KMS-11 (cell line): Measurements from ENCODE around the gene TBCEL.
"Not testable (repeated sequence)": the region's sequence is repeated elsewhere in the genome, so short reads cannot be mapped to it uniquely, and the experiment has no call there.

Experiments
- H2AFZ ChIP-seq: fragments of 200-600 bp; sonication (generic); 2 replicates; pipeline ENCODE4 v1.6.1; 2016; ENCODE audit warnings: antibody characterized with exemption, mixed run types, low read depth
- H3K27ac ChIP-seq: fragments of 200-600 bp; sonication (generic); 2 replicates; pipeline ENCODE4 v1.6.1; 2016; ENCODE audit warnings: mild to moderate bottlenecking, mixed run types
- H3K27me3 ChIP-seq: fragments of 200-600 bp; sonication (generic); 2 replicates; pipeline ENCODE4 v1.6.1; 2017; ENCODE audit warnings: mild to moderate bottlenecking, low read depth, mixed run types, moderate library complexity; ENCODE audit not compliant: insufficient read depth
- H3K36me3 ChIP-seq: fragments of 200-600 bp; sonication (generic); 2 replicates; pipeline ENCODE4 v1.6.1; 2017; ENCODE audit warnings: mild to moderate bottlenecking, mixed run types; ENCODE audit not compliant: insufficient read depth
- H3K4me1 ChIP-seq: fragments of 200-600 bp; sonication (generic); 2 replicates; pipeline ENCODE4 v1.6.1; 2016; ENCODE audit warnings: mild to moderate bottlenecking, low read depth, mixed run types; ENCODE audit not compliant: poor library complexity, severe bottlenecking
- H3K4me2 ChIP-seq: fragments of 200-600 bp; sonication (generic); 2 replicates; pipeline ENCODE4 v1.7.0; 2016; ENCODE audit warnings: mild to moderate bottlenecking, mixed run types
- H3K4me3 ChIP-seq: fragments of 200-600 bp; sonication (generic); IDR thresholded peaks from 2 replicates; pipeline ENCODE4 v1.6.1; 2017; ENCODE audit warnings: low read depth, low read length, mixed read lengths; ENCODE audit not compliant: insufficient read depth
- H3K79me2 ChIP-seq: fragments of 200-600 bp; sonication (generic); 2 replicates; pipeline ENCODE4 v1.6.1; 2016; ENCODE audit warnings: low read depth, mixed run types; ENCODE audit not compliant: insufficient read depth
- H3K9ac ChIP-seq: fragments of 200-600 bp; sonication (generic); 2 replicates; pipeline ENCODE4 v1.6.1; 2016; ENCODE audit warnings: mild to moderate bottlenecking, mixed run types
- H4K20me1 ChIP-seq: fragments of 200-600 bp; sonication (generic); 2 replicates; pipeline ENCODE4 v1.6.1; 2016; ENCODE audit warnings: mild to moderate bottlenecking, mixed run types; ENCODE audit not compliant: insufficient read depth
- TF ChIP-seq, protein P1 (sequence below): fragments of 200-600 bp; sonication (generic); conservative IDR thresholded peaks from 2 replicates; pipeline ENCODE4 v1.6.1; 2017; ENCODE audit warnings: low read depth, mild to moderate bottlenecking, antibody characterized with exemption, low read length, moderate library complexity, mixed read lengths

Gene TBCEL

GRCh38 chr11:121031167-121031566 is 7.3 kb downstream of the TBCEL start:
- no peaks in the 10 kb centered on the region for H3K79me2 ChIP-seq

DNA sequence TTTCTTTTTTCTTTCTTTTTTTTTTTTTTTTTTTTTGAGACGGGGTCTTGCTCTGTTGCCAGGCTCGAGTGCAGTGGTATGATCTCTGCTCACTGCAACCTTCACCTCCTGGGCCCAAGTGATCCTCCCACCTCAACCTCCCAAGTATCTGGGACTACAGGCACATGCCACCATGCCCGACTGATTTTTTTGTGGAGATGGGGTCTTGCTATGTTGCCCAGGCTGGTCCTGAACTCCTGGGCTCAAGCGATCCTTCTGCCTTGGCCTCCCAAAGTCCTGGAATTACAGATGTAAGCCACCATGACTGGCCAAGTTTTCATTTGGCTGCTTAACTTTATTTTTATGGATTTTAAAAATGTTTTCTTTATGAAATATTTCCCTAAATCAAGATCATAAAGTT is 7.7 kb downstream of the TBCEL start:
- not testable (repeated sequence) for H3K27me3 ChIP-seq, H3K27ac ChIP-seq, H4K20me1 ChIP-seq

More at GRCh38 chr11:121031167-121031566, 7.3 kb downstream of the TBCEL start:
- no peak overlapping the region for H3K4me2 ChIP-seq
- no peak overlapping the region for H3K27ac ChIP-seq
- TF ChIP-seq, protein P1, sequence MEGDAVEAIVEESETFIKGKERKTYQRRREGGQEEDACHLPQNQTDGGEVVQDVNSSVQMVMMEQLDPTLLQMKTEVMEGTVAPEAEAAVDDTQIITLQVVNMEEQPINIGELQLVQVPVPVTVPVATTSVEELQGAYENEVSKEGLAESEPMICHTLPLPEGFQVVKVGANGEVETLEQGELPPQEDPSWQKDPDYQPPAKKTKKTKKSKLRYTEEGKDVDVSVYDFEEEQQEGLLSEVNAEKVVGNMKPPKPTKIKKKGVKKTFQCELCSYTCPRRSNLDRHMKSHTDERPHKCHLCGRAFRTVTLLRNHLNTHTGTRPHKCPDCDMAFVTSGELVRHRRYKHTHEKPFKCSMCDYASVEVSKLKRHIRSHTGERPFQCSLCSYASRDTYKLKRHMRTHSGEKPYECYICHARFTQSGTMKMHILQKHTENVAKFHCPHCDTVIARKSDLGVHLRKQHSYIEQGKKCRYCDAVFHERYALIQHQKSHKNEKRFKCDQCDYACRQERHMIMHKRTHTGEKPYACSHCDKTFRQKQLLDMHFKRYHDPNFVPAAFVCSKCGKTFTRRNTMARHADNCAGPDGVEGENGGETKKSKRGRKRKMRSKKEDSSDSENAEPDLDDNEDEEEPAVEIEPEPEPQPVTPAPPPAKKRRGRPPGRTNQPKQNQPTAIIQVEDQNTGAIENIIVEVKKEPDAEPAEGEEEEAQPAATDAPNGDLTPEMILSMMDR, result no peak
- no peak overlapping the region for H3K4me3 ChIP-seq
- no peak overlapping the region for H3K9ac ChIP-seq
- no peak overlapping the region for H2AFZ ChIP-seq
- no peaks in the 10 kb centered on the region for H3K27me3 ChIP-seq
- H3K4me1 ChIP-seq, result peaks cover 29% of the 10 kb centered on the region
- no peaks in the 10 kb centered on the region for H3K36me3 ChIP-seq
- H4K20me1 ChIP-seq, result no peaks in the 10 kb centered on the region

DNA sequence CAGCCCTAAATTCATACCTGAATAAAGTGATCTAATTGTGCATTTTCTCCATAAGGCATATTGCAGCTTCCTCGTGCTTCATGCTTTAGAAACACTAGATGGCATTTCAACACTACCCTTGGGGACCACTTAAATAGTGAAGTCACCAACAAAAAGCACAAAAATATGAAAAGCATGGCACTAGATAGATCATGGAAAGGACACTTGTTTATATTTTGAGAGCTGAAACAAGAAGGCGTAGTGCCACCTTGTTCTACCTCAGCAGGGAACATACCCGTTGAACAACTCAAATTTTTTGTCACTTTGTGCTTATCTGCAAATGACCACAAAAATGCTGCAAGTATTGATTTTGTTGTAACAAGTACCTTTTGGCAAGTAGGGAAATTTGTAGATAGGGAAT is 8.6 kb downstream of the TBCEL start:
- Histone ChIP-seq H3K27me3 (no peaks in the 10 kb centered on the region), H3K4me3 (no peak overlapping the region), H2AFZ (no peak overlapping the region), H3K4me1 (peaks cover 38% of the 10 kb centered on the region), H3K9ac (no peak overlapping the region), H3K27ac (no peak overlapping the region), H3K36me3 (no peaks in the 10 kb centered on the region), H4K20me1 (no peaks in the 10 kb centered on the region), H3K79me2 (no peaks in the 10 kb centered on the region), H3K4me2 (no peak overlapping the region)
- TF ChIP-seq, protein P1, result no peak

More for the DNA sequence above, 7.7 kb downstream of the TBCEL start:
- not testable (repeated sequence) for H3K79me2 ChIP-seq, H2AFZ ChIP-seq, H3K36me3 ChIP-seq, H3K4me2 ChIP-seq, H3K4me3 ChIP-seq, H3K9ac ChIP-seq
- H3K4me1 ChIP-seq, result peaks cover 34% of the 10 kb centered on the region

DNA sequence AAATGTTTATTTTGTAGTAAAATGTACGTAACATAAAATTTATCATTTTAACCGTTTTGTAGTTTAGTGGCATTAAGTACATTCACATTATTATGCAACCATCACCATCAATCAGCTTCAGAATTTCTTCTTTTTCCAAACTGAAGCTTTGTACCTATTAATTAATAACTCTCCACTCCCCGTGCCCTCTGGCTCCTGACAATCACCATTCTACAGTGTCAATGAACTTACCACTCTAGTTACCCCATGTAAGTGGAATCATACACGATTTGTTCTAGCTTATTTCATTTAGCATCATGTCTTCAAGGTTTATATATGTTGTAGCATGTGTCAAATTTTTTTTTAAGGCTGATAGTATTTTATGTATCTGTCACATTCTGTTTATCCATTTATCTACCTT is 9.7 kb downstream of the TBCEL start:
- Histone ChIP-seq H3K79me2 (no peaks in the 10 kb centered on the region), H3K27ac (no peak overlapping the region), H2AFZ (no peak overlapping the region), H3K4me2 (no peak overlapping the region), H3K4me3 (no peak overlapping the region), H3K27me3 (no peaks in the 10 kb centered on the region), H3K36me3 (no peaks in the 10 kb centered on the region), H3K9ac (no peak overlapping the region), H4K20me1 (no peaks in the 10 kb centered on the region), H3K4me1 (peaks cover 38% of the 10 kb centered on the region)
- TF ChIP-seq, protein P1, result no peak

- Histone ChIP-seq H3K79me2 (no peaks in the 10 kb centered on the region), H3K27me3 (no peaks in the 10 kb centered on the region), H3K9ac (no peak overlapping the region), H4K20me1 (no peaks in the 10 kb centered on the region), H3K27ac (no peak overlapping the region), H3K4me3 (no peak overlapping the region), H3K4me1 (peaks cover 41% of the 10 kb centered on the region), H3K4me2 (peak overlapping the region; percentile 38), H3K36me3 (no peaks in the 10 kb centered on the region), H2AFZ (no peak overlapping the region)
- TF ChIP-seq, protein P1, result no peak
These were observed 11.4 kb downstream of the TBCEL start for GRCh38 chr11:121035169-121035755.
